Rectal smooth muscle tissue (tissue), 1 donor: ENCODE measurements around the gene PRMT7.

Experiments
- H3K27ac ChIP-seq: one replicate; pipeline ENCODE4 v1.7.0; 2013; ENCODE audit warnings: low read depth, low read length, inconsistent platforms
- H3K27me3 ChIP-seq: one replicate; pipeline ENCODE4 v1.7.0; 2013; ENCODE audit warnings: low read length; ENCODE audit not compliant: control insufficient read depth, insufficient read depth
- H3K36me3 ChIP-seq: one replicate; pipeline ENCODE4 v1.7.0; 2013; ENCODE audit warnings: low read length; ENCODE audit not compliant: control insufficient read depth, insufficient read depth
- H3K4me1 ChIP-seq: one replicate; pipeline ENCODE4 v1.7.0; 2013; ENCODE audit warnings: low read length; ENCODE audit not compliant: control insufficient read depth, insufficient read depth
- H3K4me3 ChIP-seq: one replicate; pipeline ENCODE4 v1.7.0; 2013; ENCODE audit warnings: low read length
- H3K9ac ChIP-seq: one replicate; pipeline ENCODE4 v1.7.0; 2013; ENCODE audit warnings: low read length

Gene PRMT7

DNA sequence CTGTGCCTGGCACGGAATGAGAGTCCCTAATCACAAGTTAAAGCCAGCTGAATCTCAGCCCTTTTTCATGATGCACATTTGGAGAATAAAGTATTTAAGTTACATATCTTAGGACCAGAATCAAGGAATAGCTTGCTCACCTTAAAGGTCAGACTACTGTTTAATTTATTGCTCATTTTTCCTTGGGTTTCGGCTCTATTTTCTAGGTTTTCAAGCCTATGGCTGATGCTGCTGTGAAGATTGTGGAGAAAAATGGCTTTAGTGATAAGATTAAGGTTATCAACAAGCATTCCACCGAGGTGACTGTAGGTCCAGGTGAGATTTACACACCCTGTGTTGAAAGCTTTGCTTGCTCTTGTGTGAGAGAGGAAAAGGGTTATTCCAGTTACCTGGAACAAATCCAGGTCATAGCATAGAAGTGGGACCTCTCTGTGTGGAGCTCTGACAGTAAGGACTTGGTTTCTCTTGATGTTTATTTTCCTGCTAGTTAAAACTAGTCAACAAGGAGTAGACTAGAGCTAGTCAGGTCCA is 18.1 kb downstream of the PRMT7 start:
- Histone ChIP-seq H3K36me3 (peaks cover 12% of the 10 kb centered on the region), H3K4me3 (no peak overlapping the region), H3K9ac (no peak overlapping the region), H3K27ac (no peak overlapping the region), H3K27me3 (no peaks in the 10 kb centered on the region), H3K4me1 (no peaks in the 10 kb centered on the region)

DNA sequence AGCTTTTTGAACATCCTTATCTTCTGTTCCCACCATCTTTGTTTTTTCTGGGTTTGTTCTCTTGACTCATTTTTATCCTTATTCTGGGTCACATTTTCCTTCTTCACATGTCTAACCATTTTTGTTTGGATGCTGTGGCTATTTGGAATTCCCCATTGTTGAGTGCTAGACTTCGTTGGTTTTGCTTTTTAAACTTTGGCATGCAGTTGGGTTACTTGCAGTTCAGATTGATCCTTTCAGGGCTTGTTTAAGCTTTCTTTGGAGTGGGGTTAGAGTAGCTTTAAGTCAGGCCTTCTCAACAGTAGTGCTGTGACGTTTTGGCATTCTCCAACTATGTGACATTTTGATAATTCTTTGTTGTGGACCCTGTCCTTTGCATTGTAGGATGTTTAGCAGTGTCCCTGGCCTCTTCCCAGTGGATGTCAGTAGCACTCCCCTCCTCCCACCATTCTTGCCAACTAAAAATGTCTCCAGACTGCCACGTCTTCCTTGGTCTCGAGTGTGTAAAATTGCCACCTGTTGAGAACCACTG is 21.1 kb downstream of the PRMT7 start:
- H3K36me3 ChIP-seq = peaks cover under 1% of the 10 kb centered on the region
- no peak overlapping the region for H3K9ac ChIP-seq

DNA sequence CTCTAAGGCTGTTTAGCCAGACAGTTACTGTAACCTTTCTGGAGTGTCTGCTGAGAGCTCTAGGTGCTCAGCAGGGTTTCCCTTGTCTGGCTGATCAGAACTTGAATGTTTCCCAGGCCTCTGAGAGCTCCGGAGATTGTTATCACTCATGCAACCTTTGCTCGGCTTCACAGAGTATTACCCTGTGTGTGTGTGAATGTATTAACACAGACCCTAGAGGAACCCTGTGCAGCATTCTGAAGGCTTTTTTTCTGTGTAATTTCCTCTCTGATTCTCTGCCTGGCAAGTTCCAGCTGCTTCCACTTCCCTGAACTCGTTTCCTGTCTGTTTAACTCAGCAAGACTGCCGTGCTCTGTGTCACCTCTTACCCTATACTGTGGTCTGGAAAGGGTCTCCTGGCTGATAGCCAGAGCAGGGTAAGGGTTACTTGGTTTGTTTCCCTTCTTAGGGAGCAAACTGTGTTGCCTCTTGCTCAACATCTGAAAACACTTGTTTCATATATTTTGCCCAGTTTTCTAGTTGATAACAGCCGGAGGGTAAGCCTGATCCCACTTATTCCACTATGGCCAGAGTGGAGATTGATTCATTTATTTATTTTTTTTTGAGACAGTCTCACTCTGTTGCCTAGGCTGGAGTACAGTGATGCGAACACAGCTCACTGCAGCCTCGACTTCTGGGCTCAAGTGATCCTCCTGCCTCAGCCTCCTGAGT is 21.7 kb downstream of the PRMT7 start:
- Histone ChIP-seq H3K27ac (no peak overlapping the region), H3K9ac (no peak overlapping the region)

More for the DNA sequence above, 21.1 kb downstream of the PRMT7 start:
- Histone ChIP-seq H3K4me3 (no peak overlapping the region), H3K27me3 (no peaks in the 10 kb centered on the region), H3K27ac (no peak overlapping the region), H3K4me1 (no peaks in the 10 kb centered on the region)

DNA sequence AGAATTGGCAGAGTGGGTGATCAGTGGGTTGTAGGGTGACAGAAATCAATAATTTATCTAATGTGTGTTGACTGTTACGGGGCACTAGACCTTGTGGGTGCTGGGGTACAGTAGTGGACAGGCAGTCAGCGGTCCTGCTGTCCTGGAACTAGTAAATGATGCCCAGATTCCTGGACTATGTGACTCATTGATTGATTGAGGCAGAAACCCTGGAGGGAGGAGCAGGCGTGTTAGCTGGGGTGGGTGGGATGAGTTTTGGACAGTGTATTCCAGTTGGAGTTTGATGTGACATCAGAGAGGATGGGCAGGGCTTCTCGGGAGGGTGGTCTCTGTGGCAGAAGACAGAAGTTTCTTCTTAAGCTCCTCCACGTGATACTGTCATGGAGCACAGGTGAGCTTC is 24.4 kb downstream of the PRMT7 start:
- Histone ChIP-seq H3K4me1 (no peaks in the 10 kb centered on the region), H3K27ac (no peak overlapping the region), H3K9ac (no peak overlapping the region), H3K36me3 (peaks cover 14% of the 10 kb centered on the region), H3K4me3 (no peak overlapping the region), H3K27me3 (no peaks in the 10 kb centered on the region)

More for the DNA sequence above, 21.7 kb downstream of the PRMT7 start:
- peaks cover 4% of the 10 kb centered on the region for H3K36me3 ChIP-seq
- no peak overlapping the region for H3K4me3 ChIP-seq
- H3K27me3 ChIP-seq = no peaks in the 10 kb centered on the region
- H3K4me1 ChIP-seq = no peaks in the 10 kb centered on the region

DNA sequence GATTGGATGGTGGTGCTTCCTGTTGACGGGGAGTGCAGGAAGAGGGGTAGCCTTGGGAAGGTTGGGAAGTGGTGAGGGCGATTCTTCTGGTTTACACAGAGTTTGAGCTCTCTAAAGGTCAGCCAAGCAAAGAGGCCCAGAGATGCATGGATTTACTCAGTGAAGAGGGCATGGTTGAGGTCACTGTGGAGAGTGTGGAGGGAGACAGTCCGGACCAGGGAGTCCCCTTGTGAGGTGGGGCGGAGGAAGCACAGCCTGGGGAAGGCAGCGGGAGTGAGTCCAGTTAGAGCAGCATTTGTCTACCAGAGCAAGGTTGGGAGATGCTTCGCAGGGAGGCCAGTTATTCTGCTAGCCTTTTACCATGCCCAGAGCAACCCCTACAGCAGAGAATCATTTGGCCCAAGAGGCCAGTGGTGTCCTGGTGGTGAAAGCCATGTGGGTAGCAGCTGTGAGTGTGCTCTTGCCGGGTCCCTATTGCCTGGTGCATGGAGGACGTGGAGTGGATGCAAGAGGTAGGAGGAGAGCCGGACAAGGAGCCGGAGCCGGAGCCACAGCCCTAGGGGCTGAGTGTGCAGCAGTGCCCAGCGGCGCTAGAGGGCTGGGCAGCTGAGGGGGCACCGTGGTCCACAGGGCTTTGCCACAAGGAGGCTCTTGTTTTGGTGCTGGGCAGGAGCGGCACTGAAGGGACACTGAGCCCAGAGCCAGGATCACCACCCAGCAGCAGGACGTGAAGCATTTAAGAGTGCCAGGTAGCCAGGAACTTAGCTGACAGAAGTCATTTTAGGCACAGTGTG is 27.7 kb downstream of the PRMT7 start:
- no peak overlapping the region for H3K4me3 ChIP-seq
- H3K36me3 ChIP-seq = peaks cover 18% of the 10 kb centered on the region
- H3K27ac ChIP-seq = no peak overlapping the region
- H3K4me1 ChIP-seq = no peaks in the 10 kb centered on the region
- H3K27me3 ChIP-seq = no peaks in the 10 kb centered on the region
- H3K9ac ChIP-seq = no peak overlapping the region

DNA sequence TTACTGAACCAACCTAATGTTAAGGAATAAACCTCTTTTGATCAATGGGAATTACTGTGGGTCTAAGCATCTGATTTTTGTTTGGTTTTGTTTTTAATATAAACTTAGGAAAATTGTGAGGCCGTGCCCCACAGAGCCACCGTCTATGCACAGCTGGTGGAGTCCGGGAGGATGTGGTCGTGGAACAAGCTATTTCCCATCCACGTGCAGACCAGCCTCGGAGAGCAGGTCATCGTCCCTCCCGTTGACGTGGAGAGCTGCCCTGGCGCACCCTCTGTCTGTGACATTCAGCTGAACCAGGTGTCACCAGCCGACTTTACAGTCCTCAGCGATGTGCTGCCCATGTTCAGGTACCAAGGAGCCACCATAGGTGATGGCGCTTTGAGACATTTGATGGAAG is 28.4 kb downstream of the PRMT7 start:
- H3K9ac ChIP-seq = no peak overlapping the region
- peaks cover 18% of the 10 kb centered on the region for H3K36me3 ChIP-seq
- H3K27me3 ChIP-seq = no peaks in the 10 kb centered on the region
- H3K4me1 ChIP-seq = no peaks in the 10 kb centered on the region
- H3K4me3 ChIP-seq = no peak overlapping the region
- no peak overlapping the region for H3K27ac ChIP-seq

DNA sequence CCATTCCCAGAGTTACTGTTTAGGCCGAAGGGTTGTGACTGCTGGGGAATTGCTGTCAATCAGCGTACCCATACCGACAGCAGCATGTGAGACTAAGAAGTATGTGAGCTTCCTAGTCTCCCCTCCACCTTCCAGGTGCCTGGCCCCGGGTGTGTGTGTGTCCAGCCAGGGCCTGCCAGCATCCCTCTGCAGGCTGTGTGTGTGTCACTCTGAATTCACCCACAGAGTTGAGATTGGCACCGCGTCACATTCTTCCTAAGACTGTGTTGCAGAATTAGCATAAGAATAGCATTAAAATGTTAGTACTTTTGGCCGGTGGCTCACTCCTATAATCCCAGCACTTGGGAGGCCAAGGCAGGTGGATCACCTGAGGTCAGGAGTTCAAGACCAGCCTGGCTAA is 31.8 kb downstream of the PRMT7 start:
- Histone ChIP-seq H3K27me3 (no peaks in the 10 kb centered on the region), H3K9ac (no peak overlapping the region), H3K27ac (no peak overlapping the region), H3K4me3 (no peak overlapping the region), H3K4me1 (no peaks in the 10 kb centered on the region), H3K36me3 (peaks cover 20% of the 10 kb centered on the region)

DNA sequence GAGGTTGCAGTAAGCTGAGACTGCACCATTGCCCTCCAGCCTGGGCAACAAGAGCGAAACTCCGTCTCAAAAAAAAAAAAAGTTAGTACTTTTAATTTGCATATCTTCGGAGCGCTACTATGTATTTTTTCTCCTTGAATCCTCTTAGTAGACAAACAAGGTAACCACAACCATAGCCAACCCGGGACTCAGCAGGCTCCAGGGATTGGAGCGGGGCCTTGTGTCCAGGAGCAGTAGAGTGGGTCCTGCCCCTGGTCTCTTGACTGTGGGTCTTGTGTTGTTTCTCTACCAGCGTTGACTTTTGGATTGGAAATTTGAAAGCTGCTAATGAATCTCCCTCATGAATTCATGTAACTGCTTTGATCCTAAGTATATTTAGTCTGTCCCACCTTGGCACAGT is 32.3 kb downstream of the PRMT7 start:
- H3K27me3 ChIP-seq = no peaks in the 10 kb centered on the region
- peaks cover 20% of the 10 kb centered on the region for H3K36me3 ChIP-seq
- no peak overlapping the region for H3K27ac ChIP-seq
- no peak overlapping the region for H3K9ac ChIP-seq
- no peaks in the 10 kb centered on the region for H3K4me1 ChIP-seq
- no peak overlapping the region for H3K4me3 ChIP-seq

DNA sequence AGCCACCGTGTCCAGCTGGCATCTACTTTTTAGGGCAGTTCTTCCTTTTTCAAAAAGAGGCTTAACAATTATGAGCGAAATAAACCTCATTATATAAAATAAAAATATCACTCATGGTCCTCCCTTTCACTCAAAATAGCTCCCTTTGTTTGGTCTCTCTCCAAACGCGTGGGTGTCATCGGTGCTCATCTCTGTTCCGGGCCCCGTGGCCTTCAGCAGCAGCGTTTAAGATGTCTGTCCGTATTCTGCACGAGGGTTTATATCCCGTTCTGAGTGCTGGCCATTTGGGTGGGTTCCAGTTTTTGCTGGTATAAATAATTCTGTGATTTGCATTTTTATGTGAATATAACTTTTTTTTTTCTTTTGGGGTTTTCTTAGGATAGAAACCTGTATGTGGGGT is 33.4 kb downstream of the PRMT7 start:
- no peaks in the 10 kb centered on the region for H3K27me3 ChIP-seq
- H3K9ac ChIP-seq = no peak overlapping the region
- H3K4me1 ChIP-seq = no peaks in the 10 kb centered on the region
- peaks cover 19% of the 10 kb centered on the region for H3K36me3 ChIP-seq
- H3K27ac ChIP-seq = no peak overlapping the region
- no peak overlapping the region for H3K4me3 ChIP-seq

DNA sequence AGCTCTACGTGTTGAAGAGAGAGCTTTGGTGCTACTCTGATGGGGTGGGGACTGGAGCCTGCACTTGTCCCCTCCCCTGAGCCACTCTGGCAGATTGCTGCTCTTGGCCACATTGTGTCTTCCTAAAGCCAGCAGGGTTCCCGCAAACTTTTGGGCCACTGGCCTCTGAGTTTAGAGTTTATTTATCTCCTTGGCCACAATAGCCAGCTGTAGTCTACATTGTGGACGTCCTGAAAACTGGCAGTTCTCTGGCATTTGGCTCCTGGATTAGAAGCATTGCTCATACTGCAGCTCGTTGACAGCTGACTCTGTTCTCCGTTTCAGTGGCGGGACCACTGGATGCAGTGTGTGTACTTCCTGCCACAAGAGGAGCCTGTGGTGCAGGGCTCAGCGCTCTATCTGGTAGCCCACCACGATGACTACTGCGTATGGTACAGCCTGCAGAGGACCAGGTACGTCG is 34.6 kb downstream of the PRMT7 start:
- H3K36me3 ChIP-seq = peaks cover 9% of the 10 kb centered on the region
- no peaks in the 10 kb centered on the region for H3K4me1 ChIP-seq
- H3K9ac ChIP-seq = no peak overlapping the region
- no peak overlapping the region for H3K27ac ChIP-seq
- H3K27me3 ChIP-seq = no peaks in the 10 kb centered on the region
- H3K4me3 ChIP-seq = no peak overlapping the region

DNA sequence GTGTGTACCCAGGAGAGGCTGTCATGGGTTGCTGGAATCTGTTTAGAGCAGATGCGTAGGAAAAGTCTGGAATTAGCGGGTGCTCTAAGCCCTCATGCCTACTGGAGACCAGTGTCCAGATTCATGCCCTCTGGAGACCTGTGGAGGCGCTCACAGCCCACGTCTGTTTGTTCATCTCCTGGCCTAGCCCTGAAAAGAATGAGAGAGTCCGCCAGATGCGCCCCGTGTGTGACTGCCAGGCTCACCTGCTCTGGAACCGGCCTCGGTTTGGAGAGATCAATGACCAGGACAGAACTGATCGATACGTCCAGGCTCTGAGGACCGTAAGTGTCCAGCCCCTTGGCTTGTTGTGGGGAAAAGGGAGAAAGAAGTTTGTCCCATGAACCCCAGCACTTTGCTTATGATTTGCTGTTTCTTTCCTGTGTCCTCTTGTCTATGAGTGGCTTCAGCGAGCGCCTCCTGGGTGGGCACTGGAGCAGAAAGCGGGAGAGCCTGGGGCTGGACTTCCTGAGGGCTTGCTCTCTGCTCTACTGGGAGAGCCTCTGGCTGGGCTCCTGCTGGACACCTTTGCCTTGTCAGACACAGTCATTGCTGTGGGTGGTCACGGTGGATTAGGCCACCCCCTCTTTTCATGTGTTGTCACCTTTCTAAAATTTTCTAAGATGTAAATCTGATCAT is 35.3 kb downstream of the PRMT7 start:
- no peak overlapping the region for H3K27ac ChIP-seq
- no peak overlapping the region for H3K9ac ChIP-seq

DNA sequence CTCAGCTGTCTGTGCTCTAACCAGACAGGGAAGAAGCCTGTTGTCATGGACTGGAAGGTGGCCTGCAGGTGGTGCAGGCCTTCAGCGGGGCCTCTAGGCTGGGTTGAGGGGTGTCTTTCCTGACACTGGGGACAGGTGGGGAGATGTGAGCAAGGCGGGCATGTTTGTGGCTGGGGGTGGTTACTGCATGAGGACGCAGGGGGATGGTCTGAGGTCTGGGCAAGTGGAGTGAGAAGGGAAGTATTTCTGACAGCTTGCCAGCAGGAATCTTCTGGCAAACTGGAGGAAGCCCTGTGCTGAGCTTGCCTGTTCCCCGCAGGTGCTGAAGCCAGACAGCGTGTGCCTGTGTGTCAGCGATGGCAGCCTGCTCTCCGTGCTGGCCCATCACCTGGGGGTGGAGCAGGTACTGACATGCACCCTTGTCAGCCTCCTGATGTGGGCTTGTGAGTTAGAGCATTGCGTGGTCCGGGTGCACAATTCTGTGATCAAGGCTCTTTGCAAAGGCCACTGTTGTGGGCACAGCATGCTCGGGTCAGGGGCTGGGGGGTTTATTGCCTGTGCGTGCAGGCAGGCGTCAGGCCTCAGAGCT is 36.2 kb downstream of the PRMT7 start:
- H3K27ac ChIP-seq = no peak overlapping the region
- H3K4me1 ChIP-seq = no peaks in the 10 kb centered on the region
- no peak overlapping the region for H3K4me3 ChIP-seq
- H3K27me3 ChIP-seq = no peaks in the 10 kb centered on the region
- H3K36me3 ChIP-seq = peaks cover 15% of the 10 kb centered on the region
- H3K9ac ChIP-seq = no peak overlapping the region

More for the DNA sequence above, 35.3 kb downstream of the PRMT7 start:
- Histone ChIP-seq H3K36me3 (peaks cover 9% of the 10 kb centered on the region), H3K4me3 (no peak overlapping the region), H3K27me3 (no peaks in the 10 kb centered on the region), H3K4me1 (no peaks in the 10 kb centered on the region)
